ENCODE results near the gene TGFBR1.

DNA sequence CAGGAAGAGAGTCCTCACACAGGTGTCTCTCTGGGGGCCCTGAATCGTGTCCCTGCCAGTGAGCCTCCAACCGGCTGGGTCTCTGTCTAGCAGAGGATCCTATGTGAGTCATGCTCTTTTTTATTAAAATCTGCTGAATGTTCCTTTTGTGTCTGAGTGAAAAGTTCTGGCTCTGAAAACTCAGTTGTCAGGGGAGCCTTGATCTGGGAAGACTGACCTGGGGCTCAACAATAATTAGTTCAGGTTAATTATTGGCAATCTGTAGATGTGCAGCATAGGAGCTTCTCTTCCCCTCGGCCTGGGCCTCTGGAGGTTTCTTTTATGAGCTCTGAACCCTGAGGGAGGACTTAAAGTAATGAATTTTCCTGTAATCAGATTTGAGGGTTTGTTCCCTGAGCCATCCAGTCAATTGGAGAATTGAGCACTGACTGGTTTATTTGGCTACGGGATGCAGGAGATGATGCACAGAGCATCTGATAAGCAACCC, 71.7 kb downstream of the TGFBR1 start:
- TF ChIP-seq CTCF (IDR thresholded peaks at IDR 0.05): no peak
- TF ChIP-seq POLR2A (IDR thresholded peaks at IDR 0.05): no peak
